Caki2 (cell line): ENCODE data around the gene GNAI3. TPM values are rescaled to one million over a fixed set of nuclear protein-coding genes. Genes with fewer than 3 reads are reported as not detected.

Source experiments
- DNase-seq: peaks from one replicate; pipeline ENCODE4 v3.0.0-alpha.2; 2015; ENCODE audit warnings: low read depth
- in situ Hi-C: cut with HindIII; loops from 2 replicates; pipeline ENCODE4 v1.10.0; 2016; ENCODE audit warnings: low sequenced_read_pairs, low pct_unique_long_range_greater_than_20kb, mixed read lengths
- total RNA-seq: library from RNA; depleted of rRNA; stranded (reverse); fragments of >200 nt; shearing (Covaris generic); gene quantifications from 2 replicates; pipeline ENCODE4 v1.2.3, GENCODE V29; 2014; ENCODE audit warnings: low replicate concordance

GNAI3 gene
- total RNA-seq, 1 experiment from 2014 or later: 5.0 TPM

- in situ Hi-C loops: no loop called here
- peak; percentile 34 for DNase-seq
Measured at GRCh38 chr1:109640285-109640865, 92.0 kb downstream of the GNAI3 start.

- DNase-seq: no peak
- in situ Hi-C loops: no loop called here
Measured at GRCh38 chr1:109641078-109641740, 92.8 kb downstream of the GNAI3 start.

- in situ Hi-C loops: no loop called here
- DNase-seq: no peak
Measured at GRCh38 chr1:109641861-109642260, 93.4 kb downstream of the GNAI3 start.

GRCh38 chr1:109642626-109643025 is 94.2 kb downstream of the GNAI3 start:
- in situ Hi-C loops: no loop called here
- no peak for DNase-seq

- in situ Hi-C loops: no loop called here
- no peak for DNase-seq
Measured at GRCh38 chr1:109643385-109644230, 95.2 kb downstream of the GNAI3 start.

GRCh38 chr1:109644670-109645069 is 96.3 kb downstream of the GNAI3 start:
- in situ Hi-C loops: no loop called here
- DNase-seq: no peak

- DNase-seq: peak; percentile 23
- in situ Hi-C loops: no loop called here
Measured at GRCh38 chr1:109649491-109649914, 101.1 kb downstream of the GNAI3 start.

GRCh38 chr1:109650609-109651008 is 102.2 kb downstream of the GNAI3 start:
- in situ Hi-C loops: no loop called here

GRCh38 chr1:109652402-109652801 is 104.0 kb downstream of the GNAI3 start:
- DNase-seq: no peak
- in situ Hi-C loops: no loop called here

More at GRCh38 chr1:109650609-109651008, 102.2 kb downstream of the GNAI3 start:
- no peak for DNase-seq

- DNase-seq: no peak
- in situ Hi-C loops: no loop called here
Measured at GRCh38 chr1:109653306-109653705, 104.9 kb downstream of the GNAI3 start.

- in situ Hi-C loops: no loop called here
- DNase-seq: no peak
Measured at GRCh38 chr1:109654519-109654918, 106.1 kb downstream of the GNAI3 start.

- in situ Hi-C loops: no loop called here
- DNase-seq: peak; percentile 68
Measured at GRCh38 chr1:109655615-109656519, 107.5 kb downstream of the GNAI3 start, which contains the start of gene GSTM4. Gene GSTM4, plus strand, starts transcription at chr1:109656099. Its CDS starts 291 bp downstream, at chr1:109656390.

GRCh38 chr1:109657395-109657794 is 109.0 kb downstream of the GNAI3 start:
- in situ Hi-C loops: no loop called here
- no peak for DNase-seq

GRCh38 chr1:109657970-109658369 is 109.6 kb downstream of the GNAI3 start:
- no peak for DNase-seq
- in situ Hi-C loops: no loop called here

GRCh38 chr1:109658533-109659042 is 110.2 kb downstream of the GNAI3 start:
- DNase-seq: peak; percentile 6
- in situ Hi-C loops: no loop called here

- in situ Hi-C loops: no loop called here
- DNase-seq: peak; percentile 8
Measured at GRCh38 chr1:109659145-109659544, 110.7 kb downstream of the GNAI3 start.

GRCh38 chr1:109659997-109660690 is 111.7 kb downstream of the GNAI3 start:
- peak; percentile 23 for DNase-seq
- in situ Hi-C loops: no loop called here
